ENCODE measurements around the gene HDAC8.

Gene HDAC8

GRCh38 chrX:72376124-72376523 is 196.5 kb downstream of the HDAC8 start:
- ChIA-PET POLR2A (no interaction called here), CTCF (no interaction called here)
- TF ChIP-seq CTCF (IDR thresholded peaks at IDR 0.05; ENCODE audit: insufficient read depth, low read length, missing control alignments): no peak
- no peak for DNase-seq (ENCODE audit: low read depth, low spot score)
- H3K4me3 ChIP-seq (ENCODE audit: low read depth, low read length): no peak overlapping the region

GRCh38 chrX:72373136-72373535 is 199.5 kb downstream of the HDAC8 start:
- CTCF ChIA-PET: no interaction called here
- no peak for TF ChIP-seq CTCF (IDR thresholded peaks at IDR 0.05; ENCODE audit: insufficient read depth, low read length, missing control alignments)
- no peak for DNase-seq (ENCODE audit: low read depth, low spot score)
- POLR2A ChIA-PET: no interaction called here
- no peak overlapping the region for H3K4me3 ChIP-seq (ENCODE audit: low read depth, low read length)

- POLR2A ChIA-PET: no interaction called here
- CTCF ChIA-PET: no interaction called here
- TF ChIP-seq CTCF (IDR thresholded peaks at IDR 0.05; ENCODE audit: insufficient read depth, low read length, missing control alignments): no peak
- no peak overlapping the region for H3K4me3 ChIP-seq (ENCODE audit: low read depth, low read length)
- DNase-seq (ENCODE audit: low read depth, low spot score): no peak
Observed at GRCh38 chrX:72372735-72373134, 199.9 kb downstream of the HDAC8 start.

GRCh38 chrX:72371405-72371804 is 201.2 kb downstream of the HDAC8 start:
- DNase-seq (ENCODE audit: low read depth, low spot score): no peak
- no peak for TF ChIP-seq CTCF (IDR thresholded peaks at IDR 0.05; ENCODE audit: insufficient read depth, low read length, missing control alignments)
- H3K4me3 ChIP-seq (ENCODE audit: low read depth, low read length): no peak overlapping the region
- CTCF ChIA-PET: no interaction called here
- POLR2A ChIA-PET: no interaction called here

GRCh38 chrX:72368796-72369195 is 203.8 kb downstream of the HDAC8 start:
- no peak for TF ChIP-seq CTCF (IDR thresholded peaks at IDR 0.05; ENCODE audit: insufficient read depth, low read length, missing control alignments)
- ChIA-PET POLR2A (interaction anchor here (0.7 kb wide), 1 partner anchor 21 kb away, joined by 3 read pairs; no protein-coding TSS in a partner anchor), CTCF (no interaction called here)
- no peak overlapping the region for H3K4me3 ChIP-seq (ENCODE audit: low read depth, low read length)
- no peak for DNase-seq (ENCODE audit: low read depth, low spot score)

GRCh38 chrX:72367516-72367915 is 205.1 kb downstream of the HDAC8 start:
- TF ChIP-seq CTCF (IDR thresholded peaks at IDR 0.05; ENCODE audit: insufficient read depth, low read length, missing control alignments): no peak
- no peak overlapping the region for H3K4me3 ChIP-seq (ENCODE audit: low read depth, low read length)
- ChIA-PET CTCF (no interaction called here), POLR2A (no interaction called here)
- DNase-seq (ENCODE audit: low read depth, low spot score): no peak

Data from AG04449 (cell line).